ENCODE data around the gene STYXL2. TPM values are rescaled to one million over a fixed set of nuclear protein-coding genes. Genes with fewer than 3 reads are reported as not detected.

Gene STYXL2
- total and polyA plus RNA-seq, 2 of the 8 experiments (the other 6 are each of a cell fraction or from before 2014, with no cell fraction given) = 0.09 to 0.22 TPM

- CTCF ChIA-PET (ENCODE audit: partially characterized antibody) = interaction anchor here (1.0 to 8.0 kb wide), 6 partner anchors 9 to 67 kb away, joined by 3 to 81 read pairs (median 5); no protein-coding TSS in a partner anchor
- H3K4me3 ChIP-seq (ENCODE audit: extremely low read depth in 1 of 4, insufficient read depth in 2 of 4, low read depth in 3 of 4, low read length in 4 of 4) = no peak overlapping the region
- WGBS, 2 experiments (ENCODE audit: extremely low coverage in 1 of 2, insufficient coverage in 1 of 2, insufficient read length in 1 of 2, insufficient replicate concordance in 2 of 2, low coverage in 1 of 2, low lambda C conversion rate in 2 of 2, missing lambda C conversion rate in 1 of 2) = 91% methylated on average over 5 of the region's 5 CpGs; no CpG with 5 or more reads in 1 of the 2 experiments
- TF ChIP-seq CHD1 (IDR thresholded peaks at IDR 0.05; ENCODE audit: low read depth, low read length) (no peak), E2F6 (IDR thresholded peaks at IDR 0.05) (no peak), PHF8 (conservative IDR thresholded peaks at IDR 0.05; ENCODE audit: low read depth, low read length) (no peak), SRF (IDR thresholded peaks at IDR 0.05; ENCODE audit: low read depth, low read length) (no peak), NANOG (IDR thresholded peaks at IDR 0.05; ENCODE audit: insufficient read depth, low read depth, low read length, poor library complexity, severe bottlenecking) (no peak), CTCF (IDR thresholded peaks at IDR 0.05; ENCODE audit: control extremely low read depth in 1 of 3, insufficient read depth in 1 of 3, low read depth in 1 of 3, low read length in 3 of 3) (no peak), GTF2F1 (IDR thresholded peaks at IDR 0.05; ENCODE audit: borderline replicate concordance, low read depth, low read length) (no peak), TCF12 (IDR thresholded peaks at IDR 0.05; ENCODE audit: low read depth, low read length) (no peak), BRCA1 (IDR thresholded peaks at IDR 0.05; ENCODE audit: low read depth, low read length) (no peak), ATF3 (IDR thresholded peaks at IDR 0.05; ENCODE audit: insufficient read depth, low read depth, low read length) (no peak)
Measured at GRCh38 chr1:167127661-167128060, 33.8 kb downstream of the STYXL2 start.

More at GRCh38 chr1:167127661-167128060, 33.8 kb downstream of the STYXL2 start:
- H2AFZ ChIP-seq (ENCODE audit: low read length) = no peak overlapping the region
- no peak overlapping the region for H4K8ac ChIP-seq (ENCODE audit: extremely low read depth, insufficient read depth, low read length)
- H3K14ac ChIP-seq (ENCODE audit: insufficient read length) = no peak overlapping the region
- H4K5ac ChIP-seq (ENCODE audit: insufficient read length, low read depth, low read length) = no peak overlapping the region
- no peak overlapping the region for H2BK20ac ChIP-seq (ENCODE audit: low read length)
- H3K23me2 ChIP-seq (ENCODE audit: low read depth, low read length) = no peaks in the 10 kb centered on the region
- no peak overlapping the region for H4K91ac ChIP-seq (replicated peaks; ENCODE audit: insufficient read length, low read length)
- no peak overlapping the region for H3K56ac ChIP-seq (replicated peaks; ENCODE audit: insufficient read length, low read depth, low read length)
- no peak overlapping the region for H3K9ac ChIP-seq (replicated peaks in 1 of 4; ENCODE audit: extremely low read depth in 1 of 4, low read depth in 3 of 4, low read length in 3 of 4)
- POLR2A ChIA-PET (ENCODE audit: partially characterized antibody) = interaction anchor here (4.3 kb wide), 2 partner anchors 7 to 93 kb away, joined by 13 to 20 read pairs; partner anchors contain the start of gene POU2F1
- H3K27ac ChIP-seq (ENCODE audit: low read depth, low read length) = no peak overlapping the region
- H3K79me2 ChIP-seq (ENCODE audit: control insufficient read depth in 1 of 2, insufficient read depth in 2 of 2, low read length in 2 of 2) = no peaks in the 10 kb centered on the region
- no peak overlapping the region for H3K18ac ChIP-seq (ENCODE audit: extremely low read depth, low read length)
- H2BK12ac ChIP-seq (ENCODE audit: low read depth, low read length) = no peak overlapping the region
- no peak for FAIRE-seq
- H3K4ac ChIP-seq (replicated peaks; ENCODE audit: insufficient read length, low read depth, low read length) = no peak overlapping the region
- H3K23ac ChIP-seq (ENCODE audit: insufficient read length) = no peak overlapping the region
- no peak for DNase-seq (ENCODE audit: low read depth in 1 of 2, low spot score in 2 of 2)
- H3K79me1 ChIP-seq (ENCODE audit: low read depth, low read length) = no peaks in the 10 kb centered on the region
- H2BK15ac ChIP-seq (ENCODE audit: low read length) = no peak overlapping the region
- no peaks in the 10 kb centered on the region for H4K20me1 ChIP-seq (replicated peaks in 1 of 2; ENCODE audit: control insufficient read depth in 1 of 2, insufficient read depth in 2 of 2, low read length in 2 of 2)
- H3K36me3 ChIP-seq (ENCODE audit: control insufficient read depth in 2 of 4, insufficient read depth in 4 of 4, low read length in 3 of 4) = no peaks in the 10 kb centered on the region
- H3K27me3 ChIP-seq (replicated peaks in 1 of 4; ENCODE audit: control insufficient read depth in 3 of 4, extremely low read depth in 1 of 4, insufficient read depth in 3 of 4, low read length in 3 of 4) = no peaks in the 10 kb centered on the region
- no peak overlapping the region for H2BK5ac ChIP-seq (ENCODE audit: low read depth, low read length)
- H3K4me1 ChIP-seq (replicated peaks in 1 of 4; ENCODE audit: control insufficient read depth in 3 of 4, insufficient read depth in 4 of 4, low read length in 3 of 4) = no peaks in the 10 kb centered on the region; a peak in 1 of 7 replicates
- no peak overlapping the region for H3K4me2 ChIP-seq (ENCODE audit: insufficient read depth in 1 of 2, low read depth in 2 of 2, low read length in 2 of 2)
- no peak overlapping the region for H2BK120ac ChIP-seq (replicated peaks; ENCODE audit: low read depth, low read length)
- no peaks in the 10 kb centered on the region for H3K9me3 ChIP-seq (ENCODE audit: insufficient read depth in 2 of 2, low read depth in 1 of 2, low read length in 1 of 2)
- no peak overlapping the region for H2AK5ac ChIP-seq (ENCODE audit: low read depth, low read length)
